Stimulated activated CD8-positive, alpha-beta memory T cell treated with anti-CD3 and anti-CD28 coated beads, Interleukin-12 subunit alpha, Interleukin-12 subunit beta, amount 100 ng/mL, for 24 hours (primary cell): Measurements from ENCODE around the gene C19orf12.

Experiments used
- DNase-seq: peaks from one replicate; pipeline ENCODE4 v3.0.0-alpha.2; 2020; ENCODE audit errors: extremely low read depth

Gene C19orf12

DNA sequence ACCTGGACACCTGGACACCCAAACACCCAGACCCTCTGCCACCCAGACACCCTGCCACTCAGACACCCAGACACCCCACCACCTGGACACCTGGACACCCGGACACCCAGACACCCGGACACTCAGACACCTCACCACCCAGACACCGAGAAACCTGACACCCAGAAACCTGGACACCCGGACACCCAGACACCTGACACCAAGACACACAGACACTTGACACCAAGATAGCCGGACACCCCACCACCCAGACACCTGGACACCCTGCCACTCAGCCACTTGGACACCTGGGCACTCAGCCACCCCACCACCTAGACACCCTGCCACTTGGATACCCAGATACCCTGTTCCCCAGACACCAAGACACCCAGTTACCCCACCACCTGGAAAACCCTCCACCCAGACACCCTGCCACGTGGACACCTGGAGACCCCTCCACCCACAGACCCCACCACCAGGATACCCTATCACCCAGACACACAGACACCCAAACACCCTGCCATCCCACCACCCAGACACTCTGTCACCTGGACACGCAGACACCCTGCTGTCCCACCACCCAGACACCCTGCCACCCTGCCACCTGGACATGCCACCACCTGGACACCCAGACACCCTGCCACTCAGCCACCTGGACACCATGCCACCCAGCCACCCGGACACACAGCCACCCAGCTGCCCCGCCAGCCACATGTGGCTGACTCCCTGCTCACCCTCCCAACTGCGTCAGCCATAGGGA lies 17.4 kb downstream of the C19orf12 start:
- no peak for DNase-seq

DNA sequence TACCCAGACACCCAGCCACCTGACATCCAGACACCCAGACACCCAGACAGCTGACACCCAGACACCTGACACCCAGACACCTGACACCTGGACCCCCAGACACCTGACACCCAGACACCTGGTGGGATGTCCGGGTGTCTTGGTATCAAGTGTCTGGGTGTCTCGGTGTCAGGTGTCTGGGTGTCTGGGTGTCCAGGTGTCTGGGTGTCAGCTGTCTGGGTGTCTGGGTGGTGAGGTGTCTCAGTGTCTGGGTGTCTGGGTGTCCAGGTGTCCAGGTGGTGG lies 18.6 kb downstream of the C19orf12 start:
- no peak for DNase-seq

DNA sequence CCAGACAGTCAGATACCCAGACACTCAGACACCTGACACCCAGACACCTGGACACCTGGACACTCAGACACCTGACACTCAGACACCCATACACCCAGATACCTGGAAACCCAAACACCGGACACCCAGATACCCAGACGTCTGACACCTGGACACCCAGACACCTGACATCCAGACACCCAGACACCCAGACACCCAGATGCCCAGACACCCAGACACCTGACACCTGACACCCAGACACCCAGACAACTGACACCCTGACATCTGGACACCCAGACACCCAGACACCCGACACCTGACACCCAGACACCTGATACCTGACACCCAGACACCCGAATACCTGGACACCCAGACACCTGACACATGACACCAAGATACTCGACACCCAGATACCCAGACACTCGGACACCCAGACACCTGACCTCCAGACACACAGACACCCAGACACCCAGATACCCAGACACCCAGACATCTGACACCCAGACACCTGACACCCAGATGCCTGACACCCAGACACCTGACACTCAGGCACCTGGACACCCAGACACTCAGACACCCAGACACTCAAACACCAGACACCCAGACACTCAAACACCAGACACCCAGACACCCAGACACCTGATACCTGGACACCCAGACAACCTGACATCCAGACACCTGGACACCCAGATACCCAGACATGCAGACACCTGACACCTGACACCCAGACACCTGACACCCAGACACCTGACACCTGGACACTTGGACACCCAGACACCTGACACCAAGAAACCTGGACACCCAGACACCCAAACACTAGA lies 19.1 kb downstream of the C19orf12 start:
- DNase-seq, result no peak

DNA sequence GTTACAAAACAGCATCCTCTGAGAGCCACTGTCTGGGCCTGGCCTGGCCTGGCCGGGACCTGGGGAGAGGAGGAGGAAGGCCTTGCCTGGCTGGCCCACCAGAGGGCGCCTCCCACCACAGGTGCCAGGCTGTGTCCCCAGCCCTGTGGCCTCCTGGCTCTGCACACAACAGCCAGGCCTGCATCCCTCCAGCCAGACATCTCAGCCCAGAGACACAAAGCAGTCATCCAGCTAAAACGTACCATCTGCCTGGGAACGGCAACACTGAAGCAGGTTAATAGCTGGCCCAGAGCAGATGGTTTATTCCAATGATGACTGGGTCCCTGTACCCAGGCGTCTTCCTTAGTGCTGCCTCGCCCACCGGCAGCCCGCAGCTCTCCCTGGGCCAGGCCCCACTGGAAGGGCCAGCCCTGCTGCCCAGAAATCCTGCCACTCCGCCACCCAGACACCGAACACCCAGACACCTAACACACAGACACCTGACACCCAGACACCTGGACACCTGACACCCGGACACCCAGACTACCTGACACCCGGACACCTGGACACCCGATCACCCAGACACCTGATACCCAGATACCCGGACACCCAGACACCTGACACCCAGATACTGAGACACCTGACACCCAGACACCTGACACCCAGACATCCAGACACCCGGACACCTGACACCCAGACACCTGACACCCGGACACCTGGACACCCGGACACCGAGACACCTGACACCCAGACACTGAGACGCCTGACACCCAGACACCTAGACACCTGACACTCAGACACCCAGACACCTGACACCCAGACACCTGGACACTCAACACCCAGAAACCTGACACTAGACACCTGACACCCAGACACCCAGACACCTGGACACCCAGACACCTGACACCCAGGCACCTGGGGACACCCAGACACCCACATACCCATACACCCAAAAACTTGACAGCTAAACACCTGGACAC lies 20.1 kb downstream of the C19orf12 start:
- peak; percentile 47 for DNase-seq

DNA sequence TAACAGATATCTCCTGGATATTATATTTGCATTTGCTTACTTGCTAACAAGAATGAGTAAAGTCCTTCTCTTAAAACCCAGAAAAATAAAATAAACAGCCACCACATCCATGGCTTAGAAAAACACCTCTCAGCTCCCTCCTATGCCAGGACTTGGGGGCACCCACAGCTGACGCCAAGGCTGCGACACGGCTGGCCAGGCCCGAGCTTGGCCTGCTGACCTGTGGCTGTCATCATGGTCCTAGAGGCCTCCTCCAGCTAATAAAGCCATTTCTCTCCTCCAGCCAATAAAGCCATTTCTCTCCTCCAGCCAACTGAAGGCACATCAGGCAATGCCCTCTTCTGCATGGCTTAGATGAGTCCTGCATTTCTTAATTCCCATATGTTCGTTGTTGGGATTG lies 20.9 kb downstream of the C19orf12 start:
- no peak for DNase-seq

DNA sequence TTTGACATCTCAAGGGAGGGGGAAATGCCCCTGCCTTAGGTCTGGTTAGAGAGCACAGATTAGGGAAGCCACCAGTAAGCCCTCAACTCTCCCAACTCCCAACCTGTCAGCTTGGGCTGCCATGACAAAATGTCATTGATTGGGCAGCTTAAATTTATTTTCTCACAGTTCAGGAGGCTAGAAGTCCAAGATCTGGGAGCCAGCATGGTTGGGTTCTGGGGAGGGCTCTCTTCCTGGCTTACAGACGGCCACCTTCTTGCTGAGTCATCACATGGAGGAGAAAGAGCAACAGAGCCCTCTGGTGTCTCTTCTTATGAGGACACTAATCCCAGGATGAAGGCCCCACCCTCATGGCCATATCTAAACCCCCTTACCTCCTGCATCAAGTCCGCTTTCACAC lies 24.2 kb downstream of the C19orf12 start:
- DNase-seq, result no peak

DNA sequence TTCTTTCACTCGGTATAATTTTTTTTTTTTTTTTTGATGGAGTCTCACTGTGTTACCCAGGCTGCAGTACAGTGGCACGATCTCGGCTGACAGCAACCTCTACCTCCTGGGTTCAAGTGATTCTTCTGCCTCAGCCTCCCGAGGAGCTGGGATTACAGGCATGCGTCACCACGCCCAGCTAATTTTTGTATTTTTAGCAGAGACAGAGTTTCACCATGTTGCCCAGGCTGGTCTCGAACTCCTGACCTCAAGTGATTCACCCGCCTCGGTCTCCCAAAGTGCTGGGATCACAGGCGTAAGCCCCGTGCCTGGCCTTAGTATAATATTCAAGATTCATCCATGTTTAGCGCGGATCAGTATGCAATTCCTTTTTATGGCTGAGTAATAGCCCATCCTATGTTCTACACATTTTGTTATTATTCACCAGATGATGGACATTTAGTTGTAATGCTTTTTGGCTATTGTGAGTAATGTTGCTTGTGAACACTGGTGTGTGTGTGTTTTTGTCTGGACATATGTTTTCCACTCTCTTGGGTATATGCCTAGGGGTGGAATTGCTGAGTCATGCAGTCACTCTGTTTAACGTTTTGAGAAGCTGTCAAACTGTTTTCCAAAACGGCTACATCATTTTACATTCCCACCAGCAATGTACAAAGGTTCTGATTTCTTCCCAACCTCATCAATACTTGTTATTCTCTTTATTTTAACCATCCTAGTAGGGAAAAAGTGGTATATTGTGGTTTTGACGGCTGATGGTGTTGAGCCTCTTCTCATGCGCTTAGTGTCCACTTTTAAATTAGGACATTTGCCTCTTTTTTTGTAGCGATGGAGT lies 26.9 kb downstream of the C19orf12 start:
- DNase-seq, result no peak

DNA sequence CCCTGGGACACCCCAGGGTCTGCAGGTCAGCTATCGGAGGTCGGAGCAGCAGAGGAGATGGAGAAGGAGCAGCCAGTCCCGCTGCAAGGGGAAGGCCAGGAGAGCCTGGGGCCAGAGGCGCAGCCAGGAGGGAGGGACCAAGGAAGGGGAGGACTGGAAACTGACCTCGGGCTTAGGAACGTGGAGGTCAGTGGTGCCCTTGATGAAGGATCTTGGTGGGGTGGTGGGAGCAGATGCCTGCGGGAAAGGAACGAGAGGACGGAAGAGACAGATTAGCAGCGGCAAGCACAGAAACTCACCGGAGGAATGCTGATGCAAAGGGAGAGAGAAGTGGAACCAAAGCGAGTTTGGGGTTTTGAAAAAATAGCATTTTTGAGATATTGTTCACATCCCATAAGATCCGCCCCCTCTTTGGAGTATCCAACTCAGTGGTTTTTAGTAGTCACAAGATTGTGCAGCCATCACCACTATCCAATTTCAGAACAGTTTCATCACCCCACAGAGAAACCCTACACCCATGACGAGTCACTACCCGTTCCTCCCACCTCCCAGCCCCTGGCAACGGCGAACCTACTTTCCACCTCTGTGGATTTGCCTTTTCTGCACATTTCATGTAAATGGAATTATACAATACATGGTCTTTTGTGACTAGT lies 27.7 kb downstream of the C19orf12 start:
- DNase-seq, result no peak

DNA sequence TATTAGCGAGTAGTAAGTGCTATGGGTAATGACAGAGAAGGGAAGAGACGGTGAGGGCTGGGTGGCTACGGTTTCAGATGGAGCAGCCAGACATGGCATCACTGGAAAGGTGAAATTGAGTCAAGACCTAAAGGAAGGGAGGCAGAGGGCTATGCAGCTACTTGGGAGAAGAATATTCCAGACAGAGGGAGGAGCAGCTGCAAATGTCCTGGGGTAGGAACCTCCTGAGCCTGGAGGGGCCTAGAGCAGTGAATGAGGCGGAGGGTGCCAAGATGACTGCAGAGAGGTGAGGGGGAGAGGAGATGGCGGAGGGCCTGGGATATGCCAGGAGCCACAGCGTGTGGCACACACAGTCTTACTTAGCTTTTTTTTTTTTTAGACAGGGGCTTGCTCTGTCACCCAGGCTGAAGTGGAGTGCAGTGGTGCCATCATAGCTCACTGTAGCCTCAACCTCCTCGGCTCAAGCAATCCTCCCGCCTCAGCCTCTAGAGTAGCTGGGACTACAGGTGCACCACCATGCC lies 28.7 kb downstream of the C19orf12 start:
- DNase-seq, result no peak

DNA sequence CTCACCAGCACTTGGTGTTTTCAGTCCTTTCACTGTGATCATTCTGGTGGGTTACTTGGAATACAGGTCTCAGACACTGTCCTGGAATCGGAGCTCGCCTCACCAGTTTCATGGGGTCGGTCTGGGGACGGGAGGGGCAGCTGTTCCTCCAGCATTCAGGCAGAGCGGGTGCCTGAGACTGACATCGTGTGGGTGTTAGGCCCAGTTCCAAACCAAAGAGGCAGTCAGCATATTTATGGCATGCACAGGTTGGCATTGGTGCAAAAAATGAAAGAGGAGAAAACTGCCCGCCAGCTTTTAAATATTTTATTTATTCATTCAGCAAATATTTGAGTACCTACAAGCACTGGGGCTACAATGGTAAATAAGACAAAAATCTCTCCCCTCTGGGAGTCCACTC lies 29.7 kb downstream of the C19orf12 start:
- no peak for DNase-seq

DNA sequence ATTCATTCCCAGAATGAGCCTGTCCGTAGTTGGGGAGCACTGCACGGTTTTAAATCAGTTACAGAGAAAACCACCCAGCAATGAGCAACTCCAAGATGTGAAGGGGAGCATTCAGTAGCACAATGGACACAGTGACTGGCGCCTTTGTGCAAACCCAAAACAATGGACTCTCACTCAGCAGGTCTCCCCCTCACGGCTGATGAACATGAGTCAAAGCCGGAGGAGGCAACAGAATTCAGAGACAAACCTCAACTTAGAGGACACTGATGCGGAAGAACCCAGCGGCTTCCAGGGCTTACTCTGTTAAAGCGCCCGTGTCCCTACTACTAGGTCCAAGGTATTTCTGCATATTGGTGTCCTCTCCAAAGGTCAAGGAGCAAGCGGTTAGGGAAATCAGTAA lies 32.1 kb downstream of the C19orf12 start:
- no peak for DNase-seq

DNA sequence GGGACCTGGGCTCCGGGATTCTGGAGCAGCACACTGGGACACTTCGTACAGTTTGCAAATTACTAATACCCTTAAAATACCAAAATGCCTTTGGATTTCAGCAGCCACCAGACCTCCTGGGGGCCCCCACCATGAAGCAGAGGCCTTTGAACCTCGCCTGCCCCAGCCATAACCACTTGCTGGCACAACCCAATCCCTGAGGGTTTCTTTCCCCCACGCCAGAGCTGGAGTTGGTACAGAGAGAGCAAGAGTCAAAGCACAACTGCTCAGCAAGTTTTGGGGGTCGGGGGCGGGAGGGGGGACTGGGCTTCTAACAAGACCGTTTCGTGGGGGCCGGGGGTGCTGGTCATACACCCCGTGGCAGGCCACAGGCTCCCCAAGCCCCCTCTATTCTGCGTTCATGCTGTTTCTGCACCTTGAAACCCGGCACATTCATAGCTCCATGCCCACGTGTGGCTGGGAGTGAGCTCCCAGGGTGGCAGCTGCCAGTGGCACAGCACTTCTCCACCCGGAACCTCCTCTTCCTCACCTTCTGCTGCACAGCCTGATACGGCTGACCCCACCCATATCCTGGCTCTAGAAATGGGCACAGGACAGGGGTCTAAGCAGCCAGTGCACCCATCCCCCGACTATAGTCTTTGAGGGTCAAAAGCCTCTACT lies 32.7 kb downstream of the C19orf12 start:
- no peak for DNase-seq

DNA sequence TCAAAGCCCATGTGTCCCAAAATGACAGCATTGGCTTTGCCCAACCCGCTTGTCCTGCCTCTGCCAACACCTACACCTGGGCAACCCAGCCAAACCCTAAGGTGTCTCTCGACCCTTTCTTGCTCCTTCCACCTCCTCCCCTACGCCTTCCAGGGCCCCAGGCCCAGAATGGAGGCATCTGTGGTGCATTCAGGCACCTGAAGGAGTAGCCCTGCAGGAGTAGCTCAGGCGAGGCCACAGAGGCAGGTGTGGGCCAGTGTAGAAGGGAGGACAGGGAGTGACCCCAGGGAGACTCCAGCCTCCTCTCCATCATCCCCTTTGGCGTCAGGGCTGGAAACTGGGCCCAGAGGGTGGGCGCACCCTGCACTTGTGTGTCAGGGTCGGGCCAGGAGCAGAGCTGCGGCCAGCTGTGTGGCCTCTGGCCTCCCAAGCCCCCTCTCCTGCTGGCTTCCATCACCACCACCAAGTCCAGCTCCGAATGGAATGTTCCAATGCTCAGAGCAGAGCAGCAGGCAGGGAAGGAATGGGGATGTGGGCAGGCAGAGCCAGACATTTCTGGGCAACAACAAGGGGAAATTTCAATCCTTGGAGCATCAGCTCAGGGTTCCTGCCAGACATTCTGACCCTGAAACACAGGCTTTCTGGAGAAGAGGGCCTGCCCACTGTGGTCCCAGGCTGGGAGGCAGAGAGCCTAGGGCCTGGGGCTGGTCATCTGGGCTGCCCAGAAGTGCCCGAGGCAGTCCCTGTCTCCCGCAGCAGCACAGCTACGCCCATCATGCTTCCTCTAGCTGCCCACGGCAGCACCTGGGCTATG lies 33.4 kb downstream of the C19orf12 start:
- no peak for DNase-seq

DNA sequence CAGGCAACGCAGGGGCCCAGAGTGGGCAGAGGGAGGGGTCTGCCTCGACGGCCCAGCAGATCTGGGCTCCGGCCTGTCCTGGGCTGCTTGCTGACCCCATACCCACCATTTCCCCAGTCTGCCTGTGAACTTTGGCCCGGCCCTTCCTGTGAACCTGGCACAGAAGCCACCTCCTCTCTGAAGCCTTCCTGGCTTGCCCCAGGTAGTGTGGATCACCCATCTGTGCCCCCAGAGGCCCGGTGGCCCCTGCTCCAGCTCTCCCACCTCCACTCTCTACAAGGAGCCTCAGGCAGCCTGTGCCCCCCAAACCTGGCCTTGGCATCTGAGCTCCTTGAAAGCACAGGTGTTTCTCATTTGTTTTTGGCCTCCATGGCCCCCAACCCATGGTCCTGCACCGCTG lies 34.1 kb downstream of the C19orf12 start:
- no peak for DNase-seq

DNA sequence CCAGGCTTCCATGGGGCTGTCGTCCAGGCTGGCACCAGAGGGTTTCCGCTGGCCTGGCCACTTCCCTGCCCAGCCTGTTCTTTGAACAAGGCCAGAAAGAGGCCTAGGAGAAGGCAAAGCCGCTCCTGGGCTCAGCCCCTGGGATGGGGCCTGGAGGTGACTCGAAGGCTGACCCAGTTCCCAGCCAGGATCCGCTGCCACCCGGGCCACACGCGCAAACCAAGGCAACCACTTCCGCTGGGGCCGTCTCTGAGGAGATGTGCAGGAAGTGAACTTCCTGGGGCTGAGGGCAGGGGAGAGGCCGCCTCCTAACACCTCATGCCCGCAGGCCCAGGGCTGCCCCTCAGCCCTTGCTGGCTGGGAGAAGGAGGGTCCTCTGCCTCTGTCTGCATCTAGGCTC lies 34.6 kb downstream of the C19orf12 start:
- DNase-seq, result no peak

DNA sequence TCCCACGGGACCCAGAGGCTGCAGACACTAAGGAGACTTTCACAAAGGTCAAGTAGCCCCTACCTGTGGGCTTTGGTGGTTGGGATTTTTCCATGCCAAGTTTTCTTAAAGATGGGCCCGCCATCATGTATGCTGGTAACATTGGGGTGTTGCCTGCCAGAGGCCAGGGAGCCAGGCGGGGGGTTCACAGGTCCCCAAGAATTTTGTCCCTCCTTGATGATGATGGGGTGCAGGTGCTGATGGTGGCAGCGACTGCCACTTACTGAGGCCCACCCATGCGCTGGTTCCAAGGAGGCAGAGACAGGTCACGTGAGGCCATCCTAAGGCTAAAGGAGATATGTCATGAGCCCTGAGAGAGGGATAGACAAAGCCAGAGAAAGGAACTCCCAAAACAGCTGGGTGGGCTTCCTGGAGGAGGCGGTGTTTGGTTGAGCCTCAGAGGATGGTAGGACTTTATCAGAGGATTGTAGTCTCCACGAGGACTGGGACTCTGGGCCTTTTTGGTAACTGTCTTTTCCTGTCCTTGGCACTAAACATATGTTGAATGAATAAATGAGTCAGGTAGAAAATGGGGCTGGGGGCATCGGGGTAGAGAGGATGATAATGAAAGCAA lies 35.4 kb downstream of the C19orf12 start:
- DNase-seq, result no peak

DNA sequence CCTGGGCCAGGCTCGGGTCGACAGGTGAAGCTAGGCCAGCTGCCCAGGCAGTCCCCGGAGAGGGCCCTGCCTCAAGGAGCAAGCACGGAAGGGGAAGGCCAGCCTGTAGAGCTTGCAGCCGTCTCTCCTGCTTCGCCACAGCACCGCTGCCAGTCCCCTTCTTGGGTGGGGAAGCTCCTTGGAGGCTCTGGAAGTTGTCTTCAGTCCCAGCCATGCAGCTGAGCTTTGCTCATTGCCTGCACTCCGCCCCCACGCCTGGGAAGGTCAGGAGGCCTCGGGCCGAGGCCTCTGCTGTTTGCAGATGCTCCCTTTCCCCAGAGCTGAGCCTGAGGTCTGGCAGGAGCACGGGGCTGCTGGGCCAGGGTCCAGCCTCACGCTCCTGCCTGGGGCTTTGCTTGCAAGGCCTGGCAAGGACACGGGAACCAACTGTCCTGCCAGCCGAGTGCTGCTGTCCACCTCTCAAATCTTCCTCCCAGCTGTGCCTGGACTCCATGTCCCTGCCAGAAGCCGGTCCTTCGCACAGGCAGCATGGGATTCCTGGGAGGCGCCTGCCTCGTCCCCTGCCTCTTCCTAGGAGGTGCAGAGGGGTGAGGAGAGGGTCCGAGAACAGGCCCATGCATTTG lies 36.5 kb downstream of the C19orf12 start:
- no peak for DNase-seq

DNA sequence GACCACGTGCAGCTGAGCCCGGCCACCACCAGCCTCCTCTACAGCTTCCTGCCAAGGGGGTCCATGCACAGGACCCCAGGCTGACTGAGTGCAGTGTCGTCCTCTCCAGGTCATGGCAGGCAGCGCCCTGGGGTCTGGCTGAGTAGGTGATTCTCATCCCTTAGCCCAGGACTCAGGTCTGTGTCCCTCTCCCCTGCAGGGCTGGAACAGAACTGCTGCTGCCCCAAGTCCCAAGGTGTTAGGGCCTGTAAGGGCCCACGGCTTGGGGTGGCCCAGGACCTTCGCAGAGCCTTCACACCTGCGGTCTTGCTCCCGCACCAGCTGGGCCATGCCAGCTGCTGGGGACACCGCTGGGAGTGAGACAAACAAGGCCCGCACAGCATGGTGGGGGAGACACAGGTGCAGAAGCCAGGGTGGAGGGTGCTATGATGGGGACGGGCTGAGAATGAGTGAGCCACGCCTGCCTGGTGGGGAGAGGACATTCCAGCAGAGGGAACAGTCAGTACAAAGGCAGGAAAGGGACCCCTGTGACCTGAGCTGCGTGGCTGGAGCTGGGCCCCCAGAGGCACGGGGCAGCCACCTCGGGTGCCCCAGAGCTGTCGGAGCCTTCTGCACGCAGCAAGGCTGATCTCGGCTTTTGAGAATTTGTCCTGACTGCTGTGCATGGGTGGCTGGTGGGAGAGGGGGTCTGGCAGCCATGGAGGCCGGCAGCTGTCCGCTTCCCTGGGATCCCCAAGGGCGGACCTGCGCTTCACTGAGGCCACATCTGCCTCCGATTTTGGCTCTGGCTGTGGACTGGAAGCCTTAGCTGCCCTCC lies 37.9 kb downstream of the C19orf12 start:
- no peak for DNase-seq
